ENCODE data around the gene OTX2.

The OTX2 gene

DNA sequence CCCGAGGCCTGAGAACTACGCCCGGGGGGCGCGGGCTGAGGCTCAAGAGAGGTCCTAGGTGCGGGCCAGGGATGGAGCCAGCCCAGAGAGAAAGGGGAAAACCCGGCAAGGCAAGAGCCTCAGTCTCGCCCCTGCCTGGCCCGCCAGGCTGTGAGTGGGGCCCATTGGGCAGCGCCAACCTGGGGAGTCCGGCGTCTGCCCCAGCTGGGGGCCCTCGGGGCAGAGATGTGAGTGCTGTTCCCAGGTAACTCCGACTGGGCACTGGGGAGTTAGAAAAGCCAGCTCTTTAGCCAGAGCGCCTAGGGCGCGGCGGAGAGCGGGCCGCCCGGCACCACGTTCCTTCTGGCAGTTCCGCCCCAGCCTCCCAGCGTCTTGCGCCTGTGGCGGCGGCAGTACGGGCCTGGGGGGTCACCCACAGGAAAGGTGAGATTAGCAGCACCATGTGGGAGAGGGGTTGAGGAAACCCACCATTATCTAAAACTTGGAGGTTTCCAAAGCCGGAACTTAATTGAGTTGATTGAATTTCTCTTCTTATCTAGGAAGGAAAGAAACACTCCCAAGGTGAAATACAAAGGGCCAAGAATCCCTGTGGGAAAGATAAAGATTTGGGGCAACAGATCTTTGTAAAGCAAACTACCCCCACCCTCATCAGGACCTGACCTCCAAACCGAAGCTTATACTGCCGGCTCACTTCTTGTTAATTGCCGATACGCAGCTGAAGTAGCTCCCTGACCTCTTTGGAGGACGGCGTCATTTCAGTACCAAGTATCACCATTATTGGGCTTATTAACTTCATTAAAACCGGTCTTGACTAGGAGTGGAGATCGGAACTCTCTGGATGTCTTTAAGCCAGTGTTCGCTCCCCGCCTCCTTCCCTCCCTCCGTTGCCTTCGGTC is 11.6 kb downstream of the OTX2 start:
- no peak overlapping the region for H3K4me3 ChIP-seq (ENCODE audit: low read length)

DNA sequence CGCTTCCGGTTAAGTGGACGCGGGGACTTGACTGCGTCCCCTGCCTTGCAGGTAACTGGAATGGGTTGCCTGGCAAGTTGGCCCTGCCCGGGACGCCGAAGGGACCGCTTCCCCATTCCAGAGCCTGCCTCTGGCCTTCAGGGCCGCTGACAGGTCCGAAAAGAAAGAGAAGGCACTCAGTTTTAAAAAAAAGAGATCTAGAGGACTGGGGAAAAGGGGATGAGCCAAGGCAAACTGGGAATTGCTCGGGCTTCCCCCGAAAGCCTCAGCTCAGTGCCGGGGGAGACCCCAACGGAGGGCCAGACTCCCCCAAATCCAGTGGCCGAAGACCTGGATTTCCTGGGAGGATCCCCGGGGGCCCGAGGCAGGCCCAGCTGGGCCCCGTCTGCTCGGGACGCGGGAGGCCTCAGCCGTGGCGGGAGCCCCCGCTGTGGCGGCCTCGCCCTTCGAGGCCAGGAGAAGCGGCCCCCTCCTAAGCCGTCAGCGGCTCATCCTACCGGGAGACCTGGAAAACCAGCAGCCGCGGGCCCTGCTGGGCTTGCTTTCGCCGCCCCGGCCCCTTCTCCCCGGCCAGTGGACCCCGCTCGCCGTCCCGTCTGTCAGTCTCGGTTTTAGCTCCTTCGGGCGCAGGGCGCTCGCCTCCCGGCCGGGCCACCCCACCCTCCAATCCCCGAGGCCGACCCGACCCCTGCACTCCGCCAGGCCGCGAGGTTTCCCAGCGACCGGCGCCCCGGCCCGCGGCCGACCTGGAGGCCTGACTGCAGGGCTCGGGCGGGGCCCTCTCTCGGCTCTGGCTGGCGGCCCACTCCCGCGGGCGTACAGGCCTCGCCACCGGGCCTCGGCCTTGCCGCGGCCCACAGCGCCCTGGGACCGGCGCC is 12.5 kb downstream of the OTX2 start:
- H3K4me3 ChIP-seq (ENCODE audit: low read length), result no peak overlapping the region
- DNase-seq (ENCODE audit: low read depth, low spot score), result no peak

More for the DNA sequence above, 11.6 kb downstream of the OTX2 start:
- DNase-seq (ENCODE audit: low read depth, low spot score), result no peak

DNA sequence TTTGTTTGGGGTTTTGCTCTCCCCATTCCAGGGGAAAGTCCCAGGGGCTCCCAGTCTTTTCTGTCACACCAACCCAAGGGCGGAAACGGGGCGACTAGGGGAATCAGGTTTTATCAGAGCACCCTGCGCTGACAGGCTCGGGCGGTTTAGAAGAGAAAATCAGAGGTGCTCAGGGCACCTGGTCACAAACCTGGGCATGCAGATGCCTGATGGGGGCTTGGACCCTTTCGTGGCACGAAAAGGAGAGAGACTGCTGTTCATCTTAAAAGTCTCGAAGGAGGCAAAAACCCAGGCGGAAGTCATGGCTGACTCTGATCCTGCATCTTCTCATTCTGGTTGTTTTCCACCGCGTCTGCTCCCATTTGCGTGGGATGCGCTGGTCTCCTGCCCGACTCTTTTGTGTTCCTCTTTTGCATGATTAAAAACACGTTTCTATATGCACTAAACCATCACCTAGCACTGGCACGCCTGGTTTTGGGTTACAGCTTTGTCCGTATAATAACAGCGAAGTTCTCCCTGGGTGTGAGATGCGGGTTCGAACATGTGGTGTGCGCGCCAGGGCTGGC is 13.2 kb downstream of the OTX2 start:
- DNase-seq (ENCODE audit: low read depth, low spot score), result no peak
- no peak overlapping the region for H3K4me3 ChIP-seq (ENCODE audit: low read length)

DNA sequence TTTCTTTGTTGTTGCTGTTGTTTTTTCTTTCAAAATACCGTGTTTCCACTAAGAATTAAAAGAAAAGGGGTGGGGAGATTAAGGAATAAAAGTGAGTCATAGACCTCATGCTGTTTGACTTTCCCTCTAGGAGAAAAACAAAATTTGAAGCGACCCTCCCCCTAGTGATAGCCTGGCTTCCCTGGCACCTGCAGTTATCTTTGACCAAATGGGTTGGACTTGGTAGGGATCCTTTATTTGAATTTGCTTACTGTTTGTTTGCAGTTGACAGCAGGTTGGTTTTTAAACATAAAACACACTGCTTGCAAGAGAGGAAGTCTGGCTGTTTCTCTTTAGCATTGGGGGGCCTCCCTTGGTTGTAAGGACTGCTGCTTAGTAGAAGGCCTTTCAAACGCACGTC is 14.0 kb downstream of the OTX2 start:
- DNase-seq (ENCODE audit: low read depth, low spot score), result no peak
- H3K4me3 ChIP-seq (ENCODE audit: low read length), result no peak overlapping the region

DNA sequence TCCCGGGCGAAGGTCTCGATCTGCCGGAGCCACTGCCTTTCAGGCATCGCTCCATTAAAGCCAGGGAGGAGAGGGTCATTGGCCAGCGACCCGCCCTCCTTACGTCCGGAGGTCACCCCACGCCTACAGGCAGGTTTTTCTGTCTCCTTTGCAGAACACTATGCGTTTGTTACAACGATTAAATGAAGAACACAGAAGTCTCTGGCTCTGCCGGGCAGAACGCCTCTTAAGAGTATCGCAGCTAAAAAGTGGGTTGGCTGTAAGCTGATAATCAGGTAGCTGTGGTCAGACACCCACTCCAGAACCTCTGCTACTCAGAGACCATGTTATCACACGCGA is 15.0 kb downstream of the OTX2 start:
- no peak for DNase-seq (ENCODE audit: low read depth, low spot score)
- H3K4me3 ChIP-seq (ENCODE audit: low read length), result no peak overlapping the region

DNA sequence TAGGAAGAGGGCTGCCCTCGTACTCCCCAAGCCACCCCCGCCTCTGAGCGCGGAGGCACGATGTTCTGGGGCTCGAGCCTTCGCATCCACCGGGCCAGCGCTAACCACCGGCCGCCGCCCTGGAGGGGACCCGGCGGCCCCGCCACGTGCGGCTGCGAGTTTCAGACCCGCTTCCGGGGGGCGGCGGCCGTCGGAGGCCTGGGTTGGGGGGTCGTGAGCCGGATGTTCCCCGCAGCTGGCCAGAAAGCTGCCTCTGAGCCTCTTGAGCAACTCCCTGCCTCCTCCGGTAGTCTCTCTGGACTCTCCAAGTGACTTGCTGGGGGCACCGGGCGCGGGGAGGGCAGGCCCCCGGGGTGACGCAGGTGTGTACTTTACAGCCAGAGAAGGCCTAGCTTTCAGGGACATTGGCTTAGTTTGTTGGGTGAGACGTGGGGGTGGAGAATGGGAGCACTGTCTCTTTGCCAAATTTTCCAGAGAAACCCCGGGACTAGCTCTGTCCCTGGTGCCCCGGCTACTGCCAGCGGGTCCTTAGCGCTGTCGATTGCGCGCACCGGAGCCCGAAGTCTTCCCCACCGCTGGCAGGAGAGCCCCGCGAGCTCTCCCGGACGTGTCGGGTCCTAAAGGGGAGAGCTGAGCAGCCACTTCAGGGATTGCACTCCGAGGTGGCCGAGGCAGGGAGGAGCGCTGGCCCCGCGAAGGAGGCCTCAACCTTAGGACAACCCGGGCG is 15.6 kb downstream of the OTX2 start:
- DNase-seq (ENCODE audit: low read depth, low spot score), result no peak
- H3K4me3 ChIP-seq (ENCODE audit: low read length), result no peak overlapping the region

DNA sequence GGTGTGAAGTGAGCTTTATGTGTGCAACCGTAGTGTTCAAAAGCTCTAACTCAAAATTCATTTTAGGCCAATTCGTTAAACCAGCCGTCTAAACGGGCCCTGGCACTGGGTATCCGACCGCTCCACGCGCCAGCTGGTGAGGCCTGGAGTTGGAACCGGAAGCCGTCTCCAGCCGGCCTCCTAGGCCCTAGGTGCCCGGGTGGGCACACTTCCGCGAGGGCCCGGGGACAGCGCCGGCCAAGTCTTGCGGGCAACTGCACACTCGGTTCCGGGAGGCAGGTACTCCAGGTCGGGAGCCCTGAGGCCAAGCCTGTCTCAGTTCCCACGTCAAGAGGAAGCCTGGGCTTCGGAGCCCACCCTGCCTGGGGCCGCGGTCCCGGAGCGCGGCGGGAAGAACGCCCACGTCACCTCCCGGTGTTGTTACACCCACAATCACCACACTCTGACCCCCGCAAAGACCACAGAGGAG is 16.2 kb downstream of the OTX2 start:
- no peak overlapping the region for H3K4me3 ChIP-seq (ENCODE audit: low read length)
- DNase-seq (ENCODE audit: low read depth, low spot score), result no peak

DNA sequence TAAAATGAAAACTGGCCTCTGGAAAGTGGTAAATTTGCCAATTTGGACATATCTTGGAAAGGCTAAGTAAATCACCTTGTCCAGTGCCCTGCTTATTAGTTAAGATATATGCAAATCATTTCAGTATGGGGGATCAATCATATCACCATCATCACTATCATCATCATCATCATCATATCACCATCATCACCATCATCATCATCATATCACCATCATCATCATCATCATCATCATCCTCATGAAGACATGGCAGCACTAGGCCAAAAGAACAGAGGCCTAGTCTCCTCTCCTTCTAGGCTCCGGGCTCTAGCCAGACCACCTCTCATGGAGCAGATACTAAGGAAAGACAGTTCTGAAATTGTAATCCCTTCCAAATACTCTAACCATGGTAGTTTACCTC is 20.3 kb downstream of the OTX2 start:
- no peak for DNase-seq (ENCODE audit: low read depth, low spot score)
- H3K4me3 ChIP-seq (ENCODE audit: low read length), result no peak overlapping the region

DNA sequence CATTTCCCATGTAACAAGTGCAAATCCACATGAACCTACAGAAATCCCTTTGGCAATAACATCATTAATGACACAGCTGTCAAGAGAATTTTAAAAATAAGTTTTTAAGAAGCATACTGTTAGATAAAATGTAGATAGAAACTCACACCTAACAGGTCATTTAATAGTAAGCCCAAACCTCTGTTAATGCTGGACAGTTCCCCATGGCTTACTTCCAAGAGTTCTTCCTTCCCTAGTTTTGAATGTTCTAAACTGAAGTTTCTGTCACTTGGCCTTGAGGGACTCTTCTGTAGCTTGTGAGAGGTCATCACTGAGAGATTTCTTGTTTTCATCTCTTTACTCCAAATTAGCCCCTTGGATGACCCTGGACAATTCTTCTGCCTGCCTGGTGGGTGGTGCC is 22.7 kb downstream of the OTX2 start:
- DNase-seq (ENCODE audit: low read depth, low spot score), result no peak

DNA sequence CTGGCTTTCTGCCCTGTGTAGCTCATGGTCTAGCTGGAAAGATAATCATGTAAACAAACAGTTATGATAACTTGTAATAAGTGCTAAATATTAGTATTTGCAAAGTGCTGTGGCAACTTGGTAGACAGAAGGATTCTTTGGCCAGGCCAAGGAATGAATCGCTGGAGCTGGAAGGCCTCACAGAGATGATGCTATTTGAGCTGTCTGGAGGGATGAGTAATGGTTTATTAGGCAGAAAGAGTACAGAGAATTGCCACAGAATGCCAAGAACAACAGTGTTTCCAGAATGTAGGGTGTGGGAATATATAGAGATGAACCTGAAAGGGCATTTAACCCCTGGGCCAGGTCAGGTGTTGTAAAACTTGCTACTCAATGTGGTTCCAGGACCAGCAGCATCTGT is 27.6 kb downstream of the OTX2 start:
- H3K4me3 ChIP-seq (ENCODE audit: low read length), result no peak overlapping the region
- DNase-seq (ENCODE audit: low read depth, low spot score), result no peak

More for the DNA sequence above, 22.7 kb downstream of the OTX2 start:
- no peak overlapping the region for H3K4me3 ChIP-seq (ENCODE audit: low read length)

DNA sequence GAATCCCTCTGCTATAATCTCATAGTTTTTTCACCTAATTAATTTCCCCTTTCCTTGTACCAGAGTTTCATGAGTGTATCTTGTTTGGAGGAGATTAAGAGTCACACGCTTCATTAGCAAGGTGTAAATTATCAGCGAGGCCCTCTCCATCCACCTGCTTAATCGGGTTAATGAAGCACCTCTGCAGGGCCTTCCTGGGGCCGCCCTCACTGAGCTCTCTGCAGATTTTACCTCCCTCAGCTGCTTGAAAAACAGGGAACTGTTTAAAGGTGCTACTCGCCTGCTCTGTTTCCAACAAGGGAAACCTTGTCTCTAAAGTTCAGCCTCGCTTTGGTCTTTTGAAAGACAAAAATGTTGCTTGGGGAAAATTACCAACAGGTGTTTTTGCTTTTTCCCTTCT is 35.8 kb downstream of the OTX2 start:
- no peak for DNase-seq (ENCODE audit: low read depth, low spot score)
- no peak overlapping the region for H3K4me3 ChIP-seq (ENCODE audit: low read length)

DNA sequence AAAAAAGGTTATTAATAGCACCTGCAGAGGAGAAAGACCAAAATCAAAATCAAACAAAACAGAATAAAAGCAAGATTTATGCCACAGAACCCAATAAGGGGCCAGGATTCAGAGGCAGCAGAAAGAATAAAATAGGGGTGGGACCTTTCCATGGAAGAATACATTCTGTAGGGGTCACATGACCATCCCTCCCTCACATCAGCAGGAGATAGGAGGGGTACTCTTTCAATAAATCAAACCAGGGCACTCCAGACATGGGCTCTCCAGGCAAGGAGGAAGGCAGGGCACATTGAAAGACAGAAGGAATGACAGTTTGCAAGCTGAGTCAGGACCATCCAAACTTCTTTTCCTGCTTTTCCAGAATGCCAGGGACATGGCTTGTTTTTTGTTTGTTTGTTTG is 39.8 kb downstream of the OTX2 start:
- DNase-seq (ENCODE audit: low read depth, low spot score), result no peak
- no peak overlapping the region for H3K4me3 ChIP-seq (ENCODE audit: low read length)

DNA sequence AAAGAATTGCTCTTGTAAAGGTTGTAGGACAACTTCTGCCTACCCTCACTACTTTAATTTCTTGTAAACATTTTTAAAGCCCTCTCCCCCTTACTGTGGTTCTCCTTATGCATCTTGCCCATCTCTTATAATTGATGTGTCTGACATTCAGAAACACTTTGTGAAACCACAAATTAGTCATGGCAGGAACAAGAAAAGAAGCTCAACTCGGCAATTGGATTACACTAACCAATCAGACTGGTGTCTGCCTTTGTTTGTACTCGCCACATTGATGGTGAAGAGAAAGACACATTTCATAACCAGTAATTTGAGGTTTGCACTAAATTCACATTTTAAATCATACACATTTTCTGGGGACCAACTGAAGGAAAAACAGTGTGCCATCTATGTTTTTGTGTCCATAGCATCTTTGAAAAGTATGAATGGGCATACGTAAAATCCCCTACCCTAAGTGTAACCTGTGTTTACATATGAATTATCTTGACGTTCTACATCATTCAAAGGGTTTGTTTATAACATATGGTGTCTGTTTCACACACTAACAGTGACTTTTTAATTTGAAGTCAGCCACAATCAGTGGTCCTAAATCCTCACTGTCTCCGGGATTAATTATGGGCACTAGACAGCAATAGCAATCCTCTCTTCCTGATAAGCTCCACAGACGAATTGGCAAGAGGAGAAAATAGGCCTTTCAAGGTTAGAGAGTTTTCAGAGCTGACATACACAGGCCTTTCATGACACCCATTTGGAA is 49.9 kb downstream of the OTX2 start:
- no peak overlapping the region for H3K4me3 ChIP-seq (ENCODE audit: low read length)
- no peak for DNase-seq (ENCODE audit: low read depth, low spot score)

DNA sequence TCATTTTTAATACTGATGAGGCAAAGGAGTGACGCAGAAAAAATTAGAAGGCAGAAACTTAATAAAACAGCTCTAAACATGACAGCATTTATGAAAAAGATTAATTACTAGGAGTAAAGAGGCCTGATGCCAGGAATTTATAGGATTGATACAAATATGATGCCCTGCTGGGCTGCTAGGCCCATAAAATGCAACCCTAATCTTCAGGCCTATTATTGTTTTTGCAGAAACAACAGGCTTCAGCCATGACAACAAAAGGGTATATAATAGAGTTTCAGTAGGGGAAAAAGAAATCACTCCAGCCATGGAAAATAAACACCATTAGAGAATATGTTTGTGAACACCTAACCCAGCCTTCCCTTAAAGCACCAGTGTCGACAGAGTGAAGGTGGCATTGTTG is 50.6 kb downstream of the OTX2 start:
- H3K4me3 ChIP-seq (ENCODE audit: low read length), result no peak overlapping the region
- no peak for DNase-seq (ENCODE audit: low read depth, low spot score)

DNA sequence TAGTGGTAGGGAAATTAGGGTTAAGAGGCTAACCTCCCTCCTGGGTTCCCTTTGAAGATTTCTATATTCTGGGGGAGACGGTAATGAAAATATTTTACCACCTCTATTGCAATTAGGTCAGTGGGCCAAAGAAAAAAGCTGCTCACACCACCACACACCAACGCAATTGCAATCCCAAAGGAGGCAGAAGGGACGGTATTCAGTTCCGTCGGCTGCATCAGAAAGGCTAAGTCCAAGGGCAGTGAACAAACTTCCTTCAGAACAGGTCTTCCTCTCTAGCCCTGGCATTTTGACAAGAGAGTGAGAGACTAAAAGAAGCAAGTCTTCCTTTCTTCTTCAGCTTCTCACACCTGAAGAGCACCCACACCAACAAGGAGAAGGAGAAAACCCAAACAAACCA is 51.2 kb downstream of the OTX2 start:
- no peak overlapping the region for H3K4me3 ChIP-seq (ENCODE audit: low read length)
- DNase-seq (ENCODE audit: low read depth, low spot score), result no peak

DNA sequence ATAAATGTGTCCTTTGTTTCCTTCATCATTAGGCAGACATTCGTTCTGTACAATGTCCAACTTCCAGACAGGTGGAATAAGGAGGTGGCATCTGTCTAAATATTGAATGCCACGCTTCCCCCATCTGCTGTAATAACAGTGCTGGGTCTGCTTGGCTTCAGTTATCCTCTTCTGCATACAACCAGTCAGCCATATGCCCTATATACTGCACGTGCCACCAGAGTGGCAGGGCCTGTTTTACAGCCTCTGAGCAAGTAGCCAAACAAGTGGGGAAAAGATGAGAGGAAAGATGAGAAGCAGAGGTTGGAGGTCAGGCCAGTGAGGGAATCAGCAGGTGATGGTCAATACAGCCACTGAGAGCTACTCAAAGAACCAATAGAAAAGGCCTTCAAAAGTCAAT is 55.4 kb downstream of the OTX2 start:
- no peak for DNase-seq (ENCODE audit: low read depth, low spot score)
- no peak overlapping the region for H3K4me3 ChIP-seq (ENCODE audit: low read length)

DNA sequence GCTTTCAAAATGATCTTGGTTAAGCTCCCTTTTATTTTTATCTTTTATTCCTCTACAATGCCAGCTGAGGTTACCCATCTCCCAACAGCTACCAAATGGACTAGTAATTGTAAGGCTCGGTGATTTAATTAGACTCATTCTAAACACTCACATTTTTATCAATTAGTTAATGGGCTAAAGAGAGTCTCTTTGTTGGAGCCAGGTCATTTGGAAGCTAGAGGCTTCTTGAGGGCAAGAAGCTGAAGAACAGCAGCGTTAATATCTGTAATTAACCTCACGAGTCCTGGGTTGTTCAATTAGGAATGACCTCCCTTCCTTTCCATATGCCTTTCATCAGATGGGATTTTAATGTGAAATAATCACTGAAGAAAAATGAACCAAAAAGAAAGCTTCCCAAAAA is 56.9 kb downstream of the OTX2 start:
- DNase-seq (ENCODE audit: low read depth, low spot score), result no peak
- H3K4me3 ChIP-seq (ENCODE audit: low read length), result no peak overlapping the region

DNA sequence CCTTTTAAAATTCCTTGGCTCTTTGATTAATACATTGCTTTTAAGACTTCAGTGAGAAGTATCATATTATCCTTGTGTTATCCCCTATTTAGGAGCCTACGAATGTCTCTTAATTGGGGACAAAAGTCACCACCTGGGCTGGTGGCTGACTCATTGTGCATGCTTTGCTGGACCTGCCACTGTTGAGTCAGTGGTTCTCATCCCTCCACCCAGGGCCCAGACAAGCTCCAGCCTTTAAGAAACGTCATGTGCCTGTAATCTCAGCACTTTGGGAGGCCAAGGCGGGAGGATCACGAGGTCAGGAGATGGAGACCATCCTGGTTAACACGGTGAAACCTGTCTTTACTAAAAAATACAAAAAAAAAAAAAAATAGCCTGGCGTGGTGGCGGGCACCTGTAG is 57.9 kb downstream of the OTX2 start:
- no peak for DNase-seq (ENCODE audit: low read depth, low spot score)
- no peak overlapping the region for H3K4me3 ChIP-seq (ENCODE audit: low read length)

DNA sequence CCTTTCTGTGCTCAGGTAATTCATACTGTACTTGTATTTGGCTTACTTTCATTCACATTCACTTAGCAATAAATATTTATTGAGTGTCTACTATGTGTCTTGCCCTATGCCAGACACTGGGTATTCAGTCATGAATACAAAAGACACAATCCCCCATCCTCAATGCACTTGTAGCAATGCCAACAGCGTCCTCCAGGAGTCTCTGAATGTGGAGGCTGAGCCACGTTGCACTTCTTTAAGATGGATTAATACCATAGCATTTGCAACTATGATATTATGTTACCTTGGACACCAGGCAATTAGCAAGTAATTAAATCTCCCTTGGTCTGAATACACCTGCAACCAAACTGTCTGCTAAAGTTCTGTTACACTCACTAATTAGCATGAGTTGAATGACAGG is 58.8 kb downstream of the OTX2 start:
- no peak overlapping the region for H3K4me3 ChIP-seq (ENCODE audit: low read length)
- DNase-seq (ENCODE audit: low read depth, low spot score), result no peak
